Prostate gland (tissue), 2 donors: ENCODE results near the gene CNTN5. TPM values are rescaled to one million over a fixed set of nuclear protein-coding genes. Genes with fewer than 3 reads are reported as not detected.

Experiments used
- DNase-seq: peaks from one replicate; pipeline ENCODE4 v3.0.0-alpha.2; 2019; ENCODE audit warnings: low spot score
- H3K27ac ChIP-seq, 2 donors: fragments of 200-600 bp; sonication (generic); 2 replicates each; pipeline ENCODE4 v1.5.1; 2017 to 2019
- H3K27me3 ChIP-seq: fragments of 200-600 bp; sonication (generic); replicated peaks from 2 replicates; pipeline ENCODE4 v1.5.1; 2019; ENCODE audit not compliant: insufficient read depth
- H3K36me3 ChIP-seq, 2 donors: fragments of 200-600 bp; sonication (generic); 1 replicate in 1 of 2; 2 replicates in 1 of 2; pipeline versions ENCODE4 v1.5.1 to v1.8.1; 2017 to 2019
- H3K4me1 ChIP-seq: fragments of 200-600 bp; sonication (generic); replicated peaks from 2 replicates; pipeline ENCODE4 v1.5.1; 2019
- H3K4me3 ChIP-seq, 2 donors: fragments of 200-600 bp; sonication (generic); 2 replicates each; pipeline ENCODE4 v1.5.1; 2017 to 2019
- H3K9me3 ChIP-seq: fragments of 200-600 bp; sonication (generic); 2 replicates; pipeline ENCODE4 v1.5.1; 2017
- CTCF ChIP-seq, 4 experiments: fragments of 200-600 bp in 2 of 4; fragments of 450-650 bp in 2 of 4; sonication (generic) in 2 of 4; IDR thresholded peaks; 1 replicate in 3 of 4; 2 replicates in 1 of 4; pipeline ENCODE4 v1.5.1; 2016 to 2019; ENCODE audit warnings: antibody characterized with exemption in 4 of 4, mild to moderate bottlenecking in 2 of 4, moderate library complexity in 2 of 4
- POLR2A ChIP-seq: fragments of 450-650 bp; IDR thresholded peaks from one replicate; pipeline ENCODE4 v1.6.1; 2016; ENCODE audit warnings: antibody characterized with exemption, mild to moderate bottlenecking
- POLR2AphosphoS5 ChIP-seq: sonication (generic); formaldehyde crosslinking; IDR thresholded peaks from one replicate; pipeline ENCODE4 v1.6.1; 2017; ENCODE audit warnings: antibody characterized with exemption
- WGBS: methylation state at CpG from one replicate; pipeline ENCODE4 v1.1.5; 2018; 5-methylcytosine and 5-hydroxymethylcytosine counted together
- intact Hi-C: fragments of 100-400 bp; cut with DNase I; formaldehyde crosslinking; loops from one replicate; pipeline ENCODE4 v1.14.2; 2022
- total RNA-seq, 2 donors: library from RNA; depleted of rRNA; stranded (reverse); fragments of >200 nt; gene quantifications; one replicate each; pipeline ENCODE4 v1.1.0, GENCODE V29; 2016

The CNTN5 gene
- total RNA-seq, 2 donors from 2014 or later, result 1.0 TPM; not detected in 1

DNA sequence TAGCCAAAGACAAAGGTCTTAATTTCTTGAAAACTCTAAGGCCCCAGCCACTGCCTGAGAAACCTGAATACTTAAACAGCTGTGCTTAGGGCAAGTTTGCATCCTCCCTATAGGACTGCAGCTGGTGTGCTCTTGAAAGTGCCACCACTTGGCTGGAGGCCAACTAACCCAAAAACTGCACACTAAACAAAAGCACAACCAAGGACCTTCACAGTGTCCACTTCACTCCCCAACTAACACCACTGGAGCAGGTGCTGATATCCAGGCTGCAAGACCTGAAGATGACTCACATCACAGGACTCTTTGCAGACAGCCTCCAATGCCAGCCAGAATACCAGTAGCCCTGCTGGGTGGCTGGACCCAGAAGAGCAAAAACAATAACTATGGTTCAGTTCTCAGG, 1308.6 kb downstream of the CNTN5 start:
- intact Hi-C loops, result no loop called here
- TF ChIP-seq POLR2A (no peak), CTCF (IDR thresholded peaks at IDR 0.05) (no peak), POLR2AphosphoS5 (no peak)

DNA sequence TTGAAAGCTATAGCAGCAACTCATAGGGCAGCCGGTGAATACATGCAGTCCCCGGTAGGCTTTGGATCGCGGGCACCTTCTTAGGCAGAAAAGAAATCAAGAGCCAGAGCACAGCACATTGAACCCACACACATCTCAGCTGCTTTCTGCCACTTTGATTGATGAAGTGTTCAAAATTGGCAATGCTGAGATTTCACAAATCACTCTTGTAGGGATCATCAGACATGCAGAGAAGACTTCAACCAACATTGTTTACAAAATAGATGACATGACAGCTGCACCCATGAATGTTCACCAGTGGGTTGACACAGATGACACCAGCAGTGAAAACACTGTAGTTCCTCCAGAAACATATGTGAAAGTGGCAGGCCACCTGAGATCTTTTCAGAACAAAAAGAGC, 1316.1 kb downstream of the CNTN5 start:
- 98% methylated on average over 4 of the region's 4 CpGs for WGBS
- intact Hi-C loops, result no loop called here
- no peaks in the 10 kb centered on the region for H3K27me3 ChIP-seq
- TF ChIP-seq CTCF (IDR thresholded peaks at IDR 0.05), result no peak
- TF ChIP-seq POLR2A, result no peak
- no peak for TF ChIP-seq POLR2AphosphoS5
- no peak for DNase-seq
- H3K4me3 ChIP-seq, result no peak overlapping the region
- H3K9me3 ChIP-seq, result no peaks in the 10 kb centered on the region
- H3K4me1 ChIP-seq, result no peaks in the 10 kb centered on the region
- no peak overlapping the region for H3K27ac ChIP-seq
- no peaks in the 10 kb centered on the region for H3K36me3 ChIP-seq

More for the DNA sequence above, 1308.6 kb downstream of the CNTN5 start:
- Histone ChIP-seq H3K36me3 (no peaks in the 10 kb centered on the region), H3K27ac (no peak overlapping the region), H3K9me3 (no peaks in the 10 kb centered on the region), H3K4me3 (no peak overlapping the region), H3K27me3 (no peaks in the 10 kb centered on the region), H3K4me1 (no peaks in the 10 kb centered on the region)
- no peak for DNase-seq

DNA sequence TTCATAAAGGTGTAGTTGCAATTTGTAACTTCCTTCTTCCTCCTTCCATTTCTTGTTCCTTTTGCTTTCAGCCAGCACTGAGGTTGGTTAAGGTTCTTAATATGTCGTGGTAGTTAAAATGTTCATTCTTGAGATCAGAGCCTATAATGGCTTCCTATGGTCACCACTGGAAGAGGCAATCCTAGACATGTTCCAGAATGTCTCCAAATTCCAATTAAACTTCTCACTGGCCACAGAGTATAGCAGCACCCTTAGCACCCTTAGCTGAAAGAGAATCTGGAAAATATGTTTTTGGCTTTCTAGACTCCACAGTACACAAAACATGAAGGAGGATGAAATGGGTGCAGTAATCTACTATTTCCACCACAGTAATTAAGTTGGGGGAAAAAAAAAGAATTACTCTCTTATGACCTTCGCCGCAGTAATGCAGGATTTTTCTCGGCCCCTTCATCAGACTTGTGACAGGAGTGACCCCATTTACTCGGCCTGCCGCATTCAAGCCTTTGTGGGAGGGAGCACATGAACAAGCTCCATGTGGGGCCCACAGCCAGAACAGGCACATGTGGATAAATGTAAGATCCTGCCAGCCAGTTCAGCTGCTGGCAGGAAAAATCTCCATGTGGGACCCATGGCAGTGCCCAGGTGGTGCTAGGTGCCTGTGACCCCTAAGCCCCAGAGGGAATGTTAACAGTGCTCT, 1317.5 kb downstream of the CNTN5 start:
- 93% methylated on average over 6 of the region's 6 CpGs for whole genome bisulfite sequencing
- H3K9me3 ChIP-seq, result no peaks in the 10 kb centered on the region
- DNase-seq, result no peak
- TF ChIP-seq CTCF (IDR thresholded peaks at IDR 0.05) (no peak), POLR2AphosphoS5 (no peak), POLR2A (no peak)
- no peaks in the 10 kb centered on the region for H3K4me1 ChIP-seq
- H3K27ac ChIP-seq, result no peak overlapping the region
- intact Hi-C loops, result no loop called here
- H3K4me3 ChIP-seq, result no peak overlapping the region
- H3K27me3 ChIP-seq, result no peaks in the 10 kb centered on the region
- no peaks in the 10 kb centered on the region for H3K36me3 ChIP-seq

DNA sequence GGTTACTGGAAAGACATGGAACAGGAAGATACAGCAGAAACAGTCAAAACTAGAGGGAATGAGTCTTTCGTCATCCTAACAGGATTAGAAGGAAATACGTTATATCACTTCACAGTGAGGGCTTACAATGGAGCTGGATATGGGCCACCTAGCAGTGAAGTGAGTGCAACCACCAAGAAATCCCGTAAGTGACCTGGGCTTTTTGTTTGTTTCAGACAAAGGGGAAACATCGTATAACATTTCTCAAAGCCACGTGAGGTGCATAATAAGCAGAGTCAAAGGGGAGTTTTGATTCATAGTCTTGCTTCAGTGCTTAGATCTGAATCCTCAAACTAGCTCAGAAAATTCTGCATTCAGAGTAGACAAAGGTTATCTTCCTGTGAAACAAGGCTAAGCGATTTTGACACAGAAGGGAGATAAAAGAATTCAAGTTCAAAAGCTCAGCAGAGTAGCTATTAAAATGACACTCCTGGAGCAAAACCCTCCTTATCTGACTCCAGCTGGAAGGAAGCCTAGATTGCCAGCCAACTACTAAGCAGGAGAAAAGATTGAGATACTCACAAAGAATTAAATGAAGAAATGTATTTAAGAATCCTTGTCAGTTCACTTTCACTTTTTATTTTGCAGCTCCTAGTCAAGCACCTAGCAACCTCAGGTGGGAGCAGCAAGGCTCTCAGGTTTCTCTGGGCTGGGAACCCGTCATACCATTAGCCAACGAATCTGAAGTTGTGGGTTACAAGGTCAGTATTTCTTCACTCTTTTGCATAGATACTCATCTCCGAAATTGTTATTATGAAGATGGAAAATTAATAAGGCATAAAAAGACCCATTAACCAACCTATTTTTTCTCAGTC, 1319.9 kb downstream of the CNTN5 start:
- no peaks in the 10 kb centered on the region for H3K9me3 ChIP-seq
- TF ChIP-seq POLR2AphosphoS5 (no peak), POLR2A (no peak), CTCF (IDR thresholded peaks at IDR 0.05) (no peak)
- WGBS, result 37% methylated on average over 9 of the region's 9 CpGs
- H3K4me1 ChIP-seq, result no peaks in the 10 kb centered on the region
- H3K4me3 ChIP-seq, result no peak overlapping the region
- intact Hi-C loops, result no loop called here
- no peak overlapping the region for H3K27ac ChIP-seq
- H3K27me3 ChIP-seq, result no peaks in the 10 kb centered on the region
- no peaks in the 10 kb centered on the region for H3K36me3 ChIP-seq
- DNase-seq, result no peak
